Measurements from ENCODE around the gene GRAMD1B.

GRCh38 chr11:123469586-123469985 is 39.5 kb downstream of the GRAMD1B start:
- TF ChIP-seq CTCF (IDR thresholded peaks at IDR 0.05) (no peak), POLR2A (IDR thresholded peaks at IDR 0.05) (no peak)
